NCI-H187 (cell line): ENCODE measurements around the gene PIAS1.
"Not testable (repeated sequence)": the region's sequence is repeated elsewhere in the genome, so short reads cannot be mapped to it uniquely, and the experiment has no call there.

ENCODE experiments used
- DNase-seq, 2 experiments: peaks; one replicate each; lab custom pipeline; 2025; lab: John Stamatoyannopoulos, UW

PIAS1 gene

DNA sequence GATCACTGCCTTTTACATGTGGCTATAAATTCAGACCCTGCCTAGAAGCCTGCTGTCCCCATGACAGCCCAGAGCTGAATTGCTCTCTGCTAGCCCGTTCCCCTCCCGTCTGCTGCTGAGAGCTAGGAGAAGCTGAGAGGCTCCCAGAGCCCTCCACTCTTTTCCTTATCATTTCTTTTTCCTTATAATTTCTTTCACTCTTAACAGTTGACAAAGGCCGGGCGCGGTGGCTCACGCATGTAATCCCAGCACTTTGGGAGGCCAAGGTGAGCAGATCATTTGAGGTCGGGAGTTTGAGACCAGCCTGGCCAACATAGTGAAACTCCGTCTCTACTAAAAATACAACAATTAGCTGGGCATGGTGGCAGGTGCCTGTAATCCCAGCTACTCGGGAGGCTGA lies 180.4 kb downstream of the PIAS1 start:
- not testable (repeated sequence) for DNase-seq

DNA sequence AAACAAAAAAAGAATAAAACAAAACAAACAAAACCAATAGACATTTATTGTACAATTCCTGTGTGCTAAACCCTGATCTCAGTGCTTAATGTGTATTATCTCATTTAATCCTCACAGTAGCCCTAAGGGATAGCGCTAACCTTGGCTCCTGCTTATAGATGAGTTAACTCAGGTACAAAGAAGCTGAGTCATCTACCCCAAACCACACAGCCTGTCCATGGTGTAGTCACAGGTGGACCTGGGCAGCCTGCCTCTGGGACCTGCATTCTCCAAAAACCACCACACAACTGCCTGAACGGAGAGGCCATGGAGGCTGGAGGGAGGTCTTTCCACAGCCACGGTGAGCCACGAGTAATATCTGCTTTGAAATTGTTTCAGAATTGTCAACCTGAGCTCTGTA lies 180.9 kb downstream of the PIAS1 start:
- DNase-seq, result no peak

DNA sequence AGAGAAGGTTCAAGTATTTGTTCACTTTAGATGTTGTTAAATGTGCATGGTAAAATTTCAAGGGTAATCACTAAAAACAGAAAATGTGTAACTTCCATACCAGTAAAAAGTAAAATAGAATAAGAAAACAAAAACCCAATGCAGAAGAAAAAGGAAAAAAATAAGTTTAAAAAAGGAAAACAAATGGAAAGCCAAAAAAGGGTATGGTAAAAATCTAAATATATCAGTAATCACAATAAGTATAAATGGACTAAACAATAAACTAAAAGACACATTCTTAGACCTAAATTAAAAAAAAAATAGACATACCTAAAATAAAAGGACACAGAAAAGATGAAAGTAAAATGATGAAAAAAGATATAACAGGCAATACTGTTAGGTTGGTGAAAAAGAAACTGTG lies 184.9 kb downstream of the PIAS1 start:
- no peak for DNase-seq

DNA sequence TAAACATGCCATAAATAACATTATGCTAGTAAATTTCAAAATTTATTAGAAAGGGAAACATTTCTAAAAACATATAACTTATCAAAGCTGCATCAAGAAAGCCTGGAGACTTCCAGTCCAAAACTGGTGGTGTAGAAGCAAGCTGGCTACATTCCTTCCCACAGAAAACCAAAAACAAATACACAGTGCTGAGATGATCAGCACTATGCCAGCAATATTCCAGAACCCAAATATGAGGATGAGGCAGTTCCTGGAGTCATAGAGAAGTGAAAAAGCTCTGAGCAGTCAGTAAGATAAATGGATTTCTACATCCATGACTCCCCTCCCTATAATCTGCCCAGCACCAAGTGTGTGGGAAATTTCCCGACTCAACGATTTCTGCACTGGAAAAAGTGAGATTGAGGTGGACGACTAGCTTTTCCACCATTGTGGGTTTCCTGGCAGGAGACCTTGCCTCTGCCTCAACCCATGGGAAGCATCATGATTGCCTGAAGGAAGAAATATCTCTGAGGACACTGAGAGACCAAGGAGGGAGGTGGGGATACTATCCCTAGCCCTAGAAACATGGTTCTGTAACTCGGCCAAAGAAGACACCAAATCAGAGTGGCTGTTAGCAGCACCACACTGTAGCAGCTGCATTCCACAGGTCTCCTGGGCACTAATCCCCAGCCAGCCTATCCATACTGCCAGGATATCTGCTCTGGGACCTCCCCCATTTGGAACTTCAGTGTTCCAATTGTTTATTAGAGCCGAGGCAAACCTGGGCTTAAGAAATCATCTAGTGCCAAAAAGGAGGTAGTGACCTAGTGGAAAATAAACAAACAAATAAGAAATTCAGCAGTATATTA lies 187.2 kb downstream of the PIAS1 start:
- DNase-seq, result no peak
